Sigmoid colon (tissue), 4 donors: Measurements from ENCODE around the gene NTNG1.

Experiments
- CTCF ChIP-seq, 4 experiments: fragments of 450-650 bp in 3 of 4; fragments of 200-600 bp in 1 of 4; IDR thresholded peaks; one replicate each; pipeline ENCODE4 v1.5.1; 2016 to 2019; ENCODE audit warnings: antibody characterized with exemption in 4 of 4, mild to moderate bottlenecking in 3 of 4, moderate library complexity in 2 of 4
- EP300 ChIP-seq, 4 donors: sonication (generic); formaldehyde crosslinking; IDR thresholded peaks; one replicate each; pipeline ENCODE4 v1.6.1; 2017; ENCODE audit warnings: antibody characterized with exemption in 4 of 4
- POLR2A ChIP-seq, 2 donors: fragments of 450-650 bp; IDR thresholded peaks; one replicate each; pipeline ENCODE4 v1.6.1; 2016; ENCODE audit warnings: antibody characterized with exemption in 2 of 2, mild to moderate bottlenecking in 2 of 2, moderate library complexity in 2 of 2
- POLR2AphosphoS5 ChIP-seq, 4 donors: sonication (generic); formaldehyde crosslinking; IDR thresholded peaks; one replicate each; pipeline ENCODE4 v1.6.1; 2017; ENCODE audit warnings: antibody characterized with exemption in 4 of 4

GRCh38 chr1:107158991-107159390 lies 18.2 kb downstream of the NTNG1 start:
- TF ChIP-seq POLR2A (IDR thresholded peaks at IDR 0.05) (no peak), CTCF (IDR thresholded peaks at IDR 0.05) (no peak), POLR2AphosphoS5 (IDR thresholded peaks at IDR 0.05) (no peak), EP300 (IDR thresholded peaks at IDR 0.05) (no peak)
